Measurements from ENCODE around the gene GRID1.

Gene GRID1

DNA sequence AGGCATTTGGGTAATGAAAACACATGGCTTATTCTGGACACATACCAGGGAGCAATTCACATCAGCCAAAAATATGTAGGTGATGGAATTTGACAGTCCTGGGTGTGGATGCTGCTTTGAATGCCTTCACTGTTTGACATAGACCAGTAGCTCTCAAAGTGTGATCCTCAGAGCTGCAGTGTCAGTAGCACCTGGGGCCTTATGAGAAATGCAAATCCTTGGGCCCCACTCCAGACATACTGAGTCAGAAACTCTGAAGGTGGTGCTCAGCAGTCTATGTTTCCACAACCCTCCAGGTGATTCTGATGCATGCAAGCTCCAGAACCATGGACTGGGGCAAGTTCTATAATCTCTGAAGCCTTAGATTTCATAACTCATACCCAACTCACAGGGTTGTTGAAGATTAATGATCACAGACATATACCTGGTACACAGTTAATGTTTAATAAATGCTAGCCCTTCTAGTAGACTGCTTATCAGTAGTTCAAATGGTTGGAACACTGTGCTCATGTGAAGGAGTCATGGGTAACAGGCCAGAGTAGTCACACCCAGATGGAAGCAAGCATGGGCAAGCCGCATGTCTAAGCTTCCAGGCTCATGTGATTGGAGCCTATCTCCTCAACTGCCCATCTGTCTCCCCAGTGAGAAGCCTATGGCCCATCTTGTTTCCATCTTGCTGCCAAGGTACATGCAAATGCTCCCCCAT lies 715.7 kb downstream of the GRID1 start:
- H3K36me3 ChIP-seq (ENCODE audit: control insufficient read depth in 2 of 2, insufficient read depth in 1 of 2, low read length in 2 of 2) = no peaks in the 10 kb centered on the region
- no peak overlapping the region for H3K4me3 ChIP-seq (ENCODE audit: low read depth, low read length)
- TF ChIP-seq RBAK (tag by site-specific recombination; IDR thresholded peaks at IDR 0.05) = no peak
- no peak for TF ChIP-seq ZNF777 (tag by site-specific recombination; IDR thresholded peaks at IDR 0.05; ENCODE audit: borderline replicate concordance)
- TF ChIP-seq, protein P1, sequence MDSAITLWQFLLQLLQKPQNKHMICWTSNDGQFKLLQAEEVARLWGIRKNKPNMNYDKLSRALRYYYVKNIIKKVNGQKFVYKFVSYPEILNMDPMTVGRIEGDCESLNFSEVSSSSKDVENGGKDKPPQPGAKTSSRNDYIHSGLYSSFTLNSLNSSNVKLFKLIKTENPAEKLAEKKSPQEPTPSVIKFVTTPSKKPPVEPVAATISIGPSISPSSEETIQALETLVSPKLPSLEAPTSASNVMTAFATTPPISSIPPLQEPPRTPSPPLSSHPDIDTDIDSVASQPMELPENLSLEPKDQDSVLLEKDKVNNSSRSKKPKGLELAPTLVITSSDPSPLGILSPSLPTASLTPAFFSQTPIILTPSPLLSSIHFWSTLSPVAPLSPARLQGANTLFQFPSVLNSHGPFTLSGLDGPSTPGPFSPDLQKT (IDR thresholded peaks at IDR 0.05; ENCODE audit: borderline replicate concordance, low read depth, low read length) = no peak
- TF ChIP-seq ZSCAN23 (tag by site-specific recombination; IDR thresholded peaks at IDR 0.05) = no peak
- no peak for TF ChIP-seq ZNF391 (tag by site-specific recombination; IDR thresholded peaks at IDR 0.05; ENCODE audit: borderline replicate concordance, low read depth)
- no peak for TF ChIP-seq ZNF791 (tag by site-specific recombination; IDR thresholded peaks at IDR 0.05)
- TF ChIP-seq ZNF19 (tag by site-specific recombination; IDR thresholded peaks at IDR 0.05; ENCODE audit: low read depth) = no peak
- no peak for TF ChIP-seq ZNF600 (tag by site-specific recombination; IDR thresholded peaks at IDR 0.05)
- TF ChIP-seq TCF7L2 (IDR thresholded peaks at IDR 0.05; ENCODE audit: borderline replicate concordance, low read depth, low read length) = no peak
- TF ChIP-seq ZNF843 (tag by site-specific recombination; IDR thresholded peaks at IDR 0.05) = no peak
- no peak for TF ChIP-seq ZNF701 (tag by site-specific recombination; IDR thresholded peaks at IDR 0.05)
- no peak for TF ChIP-seq ZNF239 (tag by site-specific recombination; IDR thresholded peaks at IDR 0.05)
- TF ChIP-seq ZNF596 (tag by site-specific recombination; IDR thresholded peaks at IDR 0.05) = no peak
- TF ChIP-seq ZNF140 (tag by site-specific recombination; IDR thresholded peaks at IDR 0.05) = no peak
- no peak for TF ChIP-seq KLF10 (tag by site-specific recombination; IDR thresholded peaks at IDR 0.05)
- no peak for TF ChIP-seq ZNF302 (tag by site-specific recombination; IDR thresholded peaks at IDR 0.05; ENCODE audit: low read depth)
- TF ChIP-seq ZNF768 (tag by site-specific recombination; IDR thresholded peaks at IDR 0.05) = no peak
- no peak for TF ChIP-seq ZBTB1 (tag by site-specific recombination; IDR thresholded peaks at IDR 0.05)
- TF ChIP-seq ZBTB21 (tag by site-specific recombination; IDR thresholded peaks at IDR 0.05) = no peak
- TF ChIP-seq, protein P2, sequence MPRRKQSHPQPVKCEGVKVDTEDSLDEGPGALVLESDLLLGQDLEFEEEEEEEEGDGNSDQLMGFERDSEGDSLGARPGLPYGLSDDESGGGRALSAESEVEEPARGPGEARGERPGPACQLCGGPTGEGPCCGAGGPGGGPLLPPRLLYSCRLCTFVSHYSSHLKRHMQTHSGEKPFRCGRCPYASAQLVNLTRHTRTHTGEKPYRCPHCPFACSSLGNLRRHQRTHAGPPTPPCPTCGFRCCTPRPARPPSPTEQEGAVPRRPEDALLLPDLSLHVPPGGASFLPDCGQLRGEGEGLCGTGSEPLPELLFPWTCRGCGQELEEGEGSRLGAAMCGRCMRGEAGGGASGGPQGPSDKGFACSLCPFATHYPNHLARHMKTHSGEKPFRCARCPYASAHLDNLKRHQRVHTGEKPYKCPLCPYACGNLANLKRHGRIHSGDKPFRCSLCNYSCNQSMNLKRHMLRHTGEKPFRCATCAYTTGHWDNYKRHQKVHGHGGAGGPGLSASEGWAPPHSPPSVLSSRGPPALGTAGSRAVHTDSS (tag by site-specific recombination; IDR thresholded peaks at IDR 0.05) = no peak
- no peaks in the 10 kb centered on the region; the same call in 1 of the 2 replicates for H3K4me1 ChIP-seq (ENCODE audit: control insufficient read depth, insufficient read depth, low read length)
- CTCF ChIA-PET = interaction anchor here (0.6 kb wide), 1 partner anchor 94 kb away, joined by 3 read pairs; no protein-coding TSS in a partner anchor
- no peak overlapping the region for H3K27ac ChIP-seq (ENCODE audit: extremely low read depth, low read depth, low read length)
- H3K9me3 ChIP-seq (ENCODE audit: control insufficient read depth, insufficient read depth, low read depth, low read length) = no peaks in the 10 kb centered on the region
- POLR2A ChIA-PET = no interaction called here

DNA sequence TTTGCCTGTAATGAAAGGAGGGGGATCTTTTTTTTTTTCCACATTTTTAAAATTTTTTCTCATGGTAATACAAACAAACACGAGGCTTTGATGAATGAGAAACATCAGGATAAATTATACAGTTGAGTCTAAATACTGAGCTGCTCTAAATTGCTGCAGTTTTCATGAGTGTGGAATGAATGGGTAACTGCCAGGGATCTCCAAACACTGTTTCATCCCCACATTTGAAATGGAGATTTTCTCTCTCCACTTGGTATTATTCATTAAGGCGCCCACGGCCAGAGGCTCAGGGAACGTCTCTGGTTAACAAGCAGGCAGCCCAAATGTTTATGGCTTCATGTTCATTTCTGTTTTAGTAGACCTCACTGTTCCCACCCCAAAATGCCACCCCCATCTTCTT lies 717.1 kb downstream of the GRID1 start:
- Histone ChIP-seq H3K4me1 (ENCODE audit: control insufficient read depth, insufficient read depth, low read length) (peaks cover 7% of the 10 kb centered on the region), H3K9me3 (ENCODE audit: control insufficient read depth, insufficient read depth, low read depth, low read length) (no peaks in the 10 kb centered on the region), H3K4me3 (ENCODE audit: low read depth, low read length) (no peak overlapping the region), H3K27ac (ENCODE audit: extremely low read depth, low read depth, low read length) (no peak overlapping the region), H3K36me3 (ENCODE audit: control insufficient read depth in 2 of 2, insufficient read depth in 1 of 2, low read length in 2 of 2) (no peaks in the 10 kb centered on the region)
- TF ChIP-seq ZEB2 (tag by site-specific recombination; IDR thresholded peaks at IDR 0.05) = no peak
- CTCF ChIA-PET = no interaction called here
- POLR2A ChIA-PET = no interaction called here

DNA sequence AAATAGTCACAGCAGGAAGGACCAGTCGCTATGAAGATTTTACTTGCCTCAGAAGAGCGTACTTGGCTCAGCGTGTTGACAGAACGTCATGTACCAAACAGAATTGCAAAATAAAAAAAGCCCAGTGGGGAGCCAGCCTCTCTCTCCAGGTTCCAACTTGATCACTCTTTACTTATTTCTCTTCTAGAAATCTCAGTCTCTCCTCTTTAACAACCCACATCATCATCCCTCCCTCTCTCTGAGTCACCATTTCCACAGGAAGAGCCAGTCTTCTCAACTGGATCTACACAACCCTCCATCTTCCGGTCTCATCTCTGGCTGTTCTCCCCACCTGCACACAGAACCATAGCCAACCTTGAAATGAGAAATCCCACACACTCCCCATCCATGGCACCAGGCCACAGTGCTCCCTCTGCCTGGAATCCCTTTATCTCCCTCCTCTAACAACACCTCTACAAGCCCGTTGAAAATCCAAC lies 718.3 kb downstream of the GRID1 start:
- Histone ChIP-seq H3K9me3 (ENCODE audit: control insufficient read depth, insufficient read depth, low read depth, low read length) (no peaks in the 10 kb centered on the region), H3K27ac (ENCODE audit: extremely low read depth, low read depth, low read length) (no peak overlapping the region), H3K36me3 (ENCODE audit: control insufficient read depth in 2 of 2, insufficient read depth in 1 of 2, low read length in 2 of 2) (no peaks in the 10 kb centered on the region), H3K4me3 (ENCODE audit: low read depth, low read length) (no peak overlapping the region), H3K4me1 (ENCODE audit: control insufficient read depth, insufficient read depth, low read length) (peaks cover 18% of the 10 kb centered on the region)
- peak; percentile 36; the same call in 1 of the 2 replicates for TF ChIP-seq GFI1B (tag by site-specific recombination; IDR thresholded peaks at IDR 0.05)
- no peak for TF ChIP-seq ZBTB20 (tag by site-specific recombination; IDR thresholded peaks at IDR 0.05)
- CTCF ChIA-PET = no interaction called here
- POLR2A ChIA-PET = no interaction called here
